Posterior vena cava (tissue), 2 donors: Measurements from ENCODE around the gene LRP10. TPM values are rescaled to one million over a fixed set of nuclear protein-coding genes. Genes with fewer than 3 reads are reported as not detected.
"Not testable (repeated sequence)": the region's sequence is repeated elsewhere in the genome, so short reads cannot be mapped to it uniquely, and the experiment has no call there.

Source experiments
- DNase-seq: peaks from one replicate; pipeline ENCODE4 v3.0.0-alpha.2; 2020; ENCODE audit warnings: low spot score
- intact Hi-C, 2 donors: fragments of 100-400 bp; cut with DNase I; formaldehyde crosslinking; loops; one replicate each; pipeline versions ENCODE4 v1.14.1 to v1.14.2; 2022 to 2023
- total RNA-seq, 2 donors: library from RNA; stranded (reverse); fragmentation: NEBNext Ultra II Directional; extraction: Animal tissue kit (Norgen Biotek cat#: 25700); gene quantifications; one replicate each; pipeline ENCODE4 v1.2.1, GENCODE V29; 2021
- donor health status: DM: yes; HTN: yes; CAD: no.
- donor health status: DM: yes; HTN: yes; CAD: no.

The LRP10 gene
- total RNA-seq, 2 donors from 2014 or later, result 129 to 139 TPM

DNA sequence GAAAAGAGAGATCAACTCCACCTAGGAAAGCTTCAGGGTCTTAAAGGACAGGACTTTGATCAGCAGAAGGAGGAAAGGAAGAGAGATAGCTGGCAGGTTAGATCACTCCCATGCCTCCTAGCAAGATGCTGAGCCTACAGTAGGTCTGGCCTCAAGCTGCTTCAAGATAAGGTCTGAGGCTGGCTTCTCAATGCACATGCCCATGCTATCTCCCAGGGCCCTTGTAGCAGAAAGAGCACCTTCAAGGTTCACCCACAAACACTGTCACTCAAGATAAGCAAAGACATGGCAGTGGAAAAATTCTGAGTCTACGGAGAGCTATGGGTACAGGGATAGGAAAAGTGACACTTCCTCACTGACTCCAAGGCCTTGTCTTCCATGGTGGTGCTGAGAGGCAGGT, 25.8 kb downstream of the LRP10 start:
- intact Hi-C loops, result no loop called here

DNA sequence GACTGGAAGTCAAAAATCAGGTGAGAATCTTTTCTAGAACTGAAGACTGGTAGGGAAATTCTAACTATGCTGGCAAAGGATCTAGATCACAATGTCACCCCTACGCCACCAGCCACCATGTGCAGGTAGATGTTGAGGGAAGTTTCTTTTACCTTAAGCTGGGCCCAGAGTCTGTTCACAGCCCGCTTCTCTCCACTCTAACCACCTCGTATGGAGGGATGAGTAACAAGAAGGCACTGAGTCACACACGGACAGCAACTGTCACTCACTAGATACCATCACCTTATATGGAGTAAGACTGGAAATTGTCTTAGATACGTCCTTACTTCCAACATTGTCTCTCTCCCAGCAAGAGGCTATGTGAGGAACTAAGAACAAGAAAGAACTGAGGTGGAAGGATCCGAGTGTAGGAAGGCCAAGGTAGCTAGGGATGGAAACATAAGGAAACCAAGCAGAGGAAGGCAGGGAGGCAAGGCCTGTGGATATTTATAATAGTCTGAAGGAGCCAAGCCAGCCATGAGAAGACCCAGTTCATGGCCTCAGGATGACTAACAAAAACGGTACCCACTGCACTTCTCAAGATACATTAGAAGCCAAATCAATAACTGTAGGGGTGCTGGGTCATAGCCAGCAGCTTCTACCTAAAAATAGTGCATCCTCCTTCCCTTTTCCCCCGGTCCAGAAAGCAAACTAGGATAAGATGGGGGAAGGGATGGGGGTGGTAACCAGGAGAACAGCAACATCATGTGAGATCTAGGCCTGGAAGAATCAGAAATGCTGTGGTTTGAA, 27.0 kb downstream of the LRP10 start:
- intact Hi-C loops, result no loop called here
- no peak for DNase-seq

More for the DNA sequence above, 25.8 kb downstream of the LRP10 start:
- DNase-seq, result no peak

DNA sequence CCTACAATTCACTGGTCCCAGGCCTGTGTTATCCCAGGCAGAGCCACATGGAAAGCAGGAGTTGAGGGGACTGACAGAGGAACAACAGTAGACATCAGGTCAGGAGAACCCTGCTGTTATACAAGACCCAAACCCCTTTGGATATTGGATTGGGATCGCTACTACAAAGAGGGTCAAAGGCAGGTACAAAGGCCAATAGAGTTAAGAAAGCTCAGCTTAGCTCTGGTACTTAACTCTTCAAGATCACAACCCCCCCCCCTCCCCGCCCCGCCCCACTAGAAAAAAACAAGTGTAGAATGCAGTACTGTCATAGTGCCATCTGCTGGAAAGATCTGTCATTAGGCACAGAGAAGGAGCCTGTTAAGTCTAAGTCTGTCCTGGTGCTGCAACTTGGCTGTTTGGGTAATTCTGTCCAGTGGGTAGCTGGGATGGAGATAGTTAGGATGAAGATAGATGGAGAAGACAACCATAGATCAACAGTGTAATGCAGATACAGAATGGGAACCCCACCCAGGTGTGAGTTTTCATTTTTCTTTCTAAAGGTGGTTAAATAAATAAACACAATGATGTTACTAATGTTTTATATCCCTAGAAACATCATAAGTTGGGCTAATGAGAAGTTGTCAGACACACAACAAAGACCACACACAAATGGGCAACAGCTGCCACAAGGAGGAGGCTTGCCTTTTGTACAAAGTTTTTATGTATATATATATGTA, 28.7 kb downstream of the LRP10 start:
- DNase-seq, result no peak
- intact Hi-C loops, result no loop called here

DNA sequence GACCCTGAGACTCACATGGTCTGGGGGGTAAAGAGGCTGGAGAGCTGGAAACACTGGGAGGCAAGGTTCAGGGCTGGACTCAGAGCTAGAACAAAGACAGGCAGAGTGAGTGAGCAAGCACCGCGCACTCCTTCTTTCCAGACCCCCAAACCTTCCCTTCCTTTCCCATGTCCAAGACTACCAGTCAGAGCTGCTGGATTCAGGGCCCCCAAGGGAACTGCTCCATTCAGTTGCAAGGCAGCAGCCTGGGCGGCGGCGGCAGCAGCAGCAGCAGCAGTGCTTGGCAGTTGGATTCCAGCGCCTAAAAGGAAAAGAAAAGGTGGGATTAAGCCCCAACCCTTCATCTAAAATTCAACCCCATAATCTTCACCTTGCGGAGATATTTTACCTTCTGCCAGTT, 30.3 kb downstream of the LRP10 start:
- no peak for DNase-seq
- intact Hi-C loops, result no loop called here

DNA sequence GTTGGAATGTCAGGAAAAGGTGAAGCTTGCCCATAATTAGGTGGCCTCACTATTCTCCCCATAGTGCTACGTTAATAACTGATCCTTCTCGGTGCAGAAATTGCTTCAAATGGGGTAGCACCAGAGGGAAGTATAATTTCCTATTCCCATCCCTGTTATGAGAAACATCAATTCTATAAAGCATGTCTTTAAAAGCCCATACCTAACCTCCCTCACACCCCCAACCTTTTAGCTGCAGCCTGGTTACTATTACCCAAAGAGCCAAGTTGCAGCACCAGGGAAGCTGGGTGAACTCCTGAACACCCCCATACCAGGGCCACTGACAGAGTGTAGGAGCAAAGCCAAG, 32.2 kb downstream of the LRP10 start:
- no peak for DNase-seq
- intact Hi-C loops, result no loop called here

DNA sequence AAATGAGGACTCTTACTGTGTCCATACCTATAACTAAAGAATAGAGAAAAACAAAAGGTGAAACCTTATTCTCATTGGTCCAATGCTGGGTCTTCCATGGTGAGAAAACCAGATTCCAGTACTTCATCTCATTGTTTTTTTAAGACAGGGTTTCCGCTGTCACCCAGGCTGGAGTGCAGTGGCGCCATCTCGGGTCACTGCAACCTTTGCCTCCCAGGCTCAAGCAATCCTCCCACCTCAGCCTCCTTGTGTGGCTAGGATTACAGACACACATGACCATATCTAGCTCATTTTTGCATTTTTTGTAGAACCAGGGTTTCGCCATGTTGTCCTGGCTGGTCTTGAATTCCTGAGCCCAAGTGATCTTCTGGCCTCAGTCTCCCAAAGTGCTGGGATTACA, 34.1 kb downstream of the LRP10 start:
- intact Hi-C loops, result no loop called here
- no peak for DNase-seq

DNA sequence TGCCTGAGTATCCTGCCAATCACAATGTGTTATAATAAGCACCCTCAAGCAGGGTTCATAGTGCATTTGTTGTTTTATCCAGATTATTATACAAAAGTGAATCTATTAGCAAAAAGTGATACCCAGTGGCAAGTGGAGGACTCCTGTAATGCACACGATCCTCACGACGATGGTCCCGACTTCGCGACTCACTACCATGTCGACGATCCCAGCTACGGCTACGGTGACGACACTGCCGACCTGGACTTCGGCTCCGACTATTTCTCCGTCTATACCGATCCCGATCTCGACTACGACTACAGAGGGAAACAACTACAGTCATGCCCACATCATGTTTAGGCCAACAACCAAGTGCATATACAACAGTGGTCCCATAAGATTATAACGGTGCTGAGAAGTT, 34.5 kb downstream of the LRP10 start:
- intact Hi-C loops, result no loop called here
- DNase-seq, result no peak

DNA sequence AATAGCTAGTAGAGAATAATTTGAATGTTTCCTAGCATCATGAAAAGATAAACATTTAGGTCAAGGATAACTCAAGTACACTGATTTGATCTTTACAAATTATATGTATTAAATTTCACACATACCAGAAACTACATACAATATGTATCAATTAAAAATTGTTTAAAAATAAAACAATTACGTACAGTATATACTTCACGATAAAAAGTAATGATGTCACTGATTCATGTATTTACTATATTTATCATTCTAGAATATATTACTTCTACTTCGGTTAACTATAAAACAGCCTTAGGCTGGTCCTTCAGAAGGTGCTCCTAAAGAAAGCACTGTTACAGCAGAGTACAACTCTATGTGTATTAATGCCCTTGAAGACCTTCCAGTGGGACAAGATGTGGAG, 35.9 kb downstream of the LRP10 start:
- DNase-seq, result no peak
- intact Hi-C loops, result no loop called here

DNA sequence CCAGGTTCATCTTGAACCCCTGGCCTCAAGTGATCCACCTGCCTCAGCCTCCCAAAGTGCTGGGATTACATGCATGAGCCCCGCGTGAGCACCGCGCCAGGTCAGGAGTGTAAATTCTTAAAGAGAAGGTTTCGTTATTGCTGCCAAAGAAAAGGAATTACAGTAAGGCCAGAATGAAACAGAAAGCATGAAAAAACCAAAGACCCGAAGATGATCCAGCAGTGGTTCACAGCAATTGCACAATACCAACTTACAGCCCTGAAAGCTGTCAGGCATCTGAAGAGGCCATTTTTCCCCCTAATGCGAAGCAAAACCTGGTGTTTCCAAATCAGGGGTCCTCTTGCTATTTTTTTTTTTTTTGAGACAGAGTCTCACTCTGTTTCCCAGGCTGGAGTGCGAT, 37.1 kb downstream of the LRP10 start:
- intact Hi-C loops, result no loop called here
- no peak for DNase-seq

DNA sequence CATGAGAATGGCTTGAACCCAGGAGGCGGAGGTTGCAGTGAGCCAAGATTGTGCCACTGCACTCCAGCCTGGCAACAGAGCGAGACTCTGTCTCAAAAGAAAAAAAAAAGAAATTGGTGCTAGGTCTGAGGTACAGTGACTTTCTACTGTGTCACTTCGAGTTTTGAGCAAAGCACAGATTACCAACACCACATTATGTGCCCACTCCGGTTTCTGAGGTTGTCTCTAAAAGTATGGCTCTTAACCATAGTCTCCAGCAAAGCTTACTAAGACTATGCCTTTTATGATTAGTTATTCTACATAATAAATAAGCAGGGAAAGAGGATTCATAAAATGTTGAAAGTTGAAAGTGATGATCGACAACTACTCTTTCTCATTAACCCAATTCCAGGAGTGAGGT, 39.4 kb downstream of the LRP10 start:
- DNase-seq, result no peak
- intact Hi-C loops, result no loop called here

DNA sequence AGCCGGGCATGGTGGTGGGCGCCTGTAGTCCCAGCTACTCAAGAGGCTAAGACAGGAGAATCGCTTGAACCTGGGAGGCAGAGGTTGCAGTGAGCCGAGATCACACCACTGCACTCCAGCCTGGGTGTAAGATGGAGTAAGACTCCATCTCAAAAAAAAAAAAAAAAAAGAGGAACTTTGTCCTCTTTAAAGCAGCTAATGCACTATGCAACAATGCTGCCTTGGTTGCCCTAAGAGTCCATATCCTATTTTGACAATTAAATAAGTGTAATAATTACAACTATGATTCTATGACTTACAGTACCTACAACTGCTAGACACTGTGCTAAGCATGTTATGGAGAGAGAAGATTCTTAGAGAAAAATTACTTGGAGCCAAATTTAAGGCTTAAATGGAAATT, 43.3 kb downstream of the LRP10 start:
- intact Hi-C loops, DNase-seq: not testable (repeated sequence)

DNA sequence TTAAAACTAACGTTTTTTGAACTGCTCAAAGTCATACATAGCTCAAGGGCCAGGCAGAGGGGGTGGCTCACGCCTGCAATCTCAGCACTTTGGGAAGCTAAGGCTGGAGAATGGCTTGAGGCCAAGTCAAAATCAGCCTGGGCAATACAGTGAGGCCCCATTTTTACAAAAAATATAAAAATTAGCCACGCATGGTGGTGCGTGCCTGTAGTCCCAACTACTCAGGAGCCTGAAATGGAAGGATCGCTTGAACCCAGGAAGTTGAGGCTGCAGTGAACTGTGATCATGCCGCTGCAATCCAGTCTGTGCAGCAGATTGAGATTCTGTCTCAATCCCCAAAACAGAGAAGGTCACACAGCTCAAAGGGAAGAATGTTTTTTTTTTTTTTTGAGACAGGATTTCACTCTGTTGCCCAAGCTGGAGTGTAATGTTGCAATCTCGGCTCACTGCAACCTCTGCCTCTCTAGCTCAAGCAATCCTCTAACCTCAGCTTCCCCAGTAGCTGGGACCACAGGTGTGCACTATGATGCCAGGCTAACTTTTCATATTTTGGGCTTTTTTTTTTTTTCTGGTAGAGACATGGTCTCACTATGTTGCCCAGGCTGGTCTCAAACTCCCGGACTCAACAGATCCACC, 44.5 kb downstream of the LRP10 start:
- intact Hi-C loops, result no loop called here
- DNase-seq, result no peak

DNA sequence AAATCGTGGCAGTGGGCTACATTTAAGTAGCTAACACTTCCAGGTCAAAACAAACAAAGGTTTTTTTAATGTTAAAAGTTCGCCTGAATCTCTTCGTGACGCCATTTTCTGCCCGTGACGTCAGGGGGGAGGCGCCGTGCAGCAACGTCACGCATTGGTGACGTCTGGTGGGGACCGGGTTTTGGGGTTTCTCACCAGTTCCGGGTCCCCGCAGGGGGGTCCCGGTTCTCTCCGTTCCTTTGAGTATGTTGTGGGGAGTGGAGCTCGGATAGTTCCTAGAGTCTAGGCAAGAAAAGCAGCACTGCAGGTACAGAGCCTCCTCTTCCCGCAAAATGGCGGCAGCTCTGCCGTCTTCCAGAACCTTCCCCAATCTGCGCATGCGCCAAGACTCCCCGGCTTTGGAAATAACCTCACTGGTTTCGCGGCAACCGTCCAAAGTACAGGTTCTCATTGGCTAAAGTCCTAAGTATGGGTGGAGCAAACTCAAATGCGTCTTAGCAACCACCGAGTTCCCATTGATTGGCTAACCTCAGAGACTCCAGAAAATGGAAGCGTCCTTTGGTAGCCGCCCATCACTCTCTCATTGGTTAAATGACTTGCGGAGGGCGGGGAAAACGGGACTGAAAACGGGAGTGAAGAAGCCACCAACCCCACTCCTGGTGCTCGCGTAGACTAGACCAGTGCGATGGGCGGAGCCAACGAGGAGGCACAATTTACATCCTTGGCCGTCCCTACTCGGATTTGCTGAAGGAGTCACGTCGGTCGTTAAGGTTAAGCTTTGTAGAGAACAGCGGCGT, 47.5 kb downstream of the LRP10 start, which contains the start of gene RBM23:
RBM23 (minus strand) TSS at position 346 of the 797 bp plus-strand sequence.
- intact Hi-C loops, result no loop called here

DNA sequence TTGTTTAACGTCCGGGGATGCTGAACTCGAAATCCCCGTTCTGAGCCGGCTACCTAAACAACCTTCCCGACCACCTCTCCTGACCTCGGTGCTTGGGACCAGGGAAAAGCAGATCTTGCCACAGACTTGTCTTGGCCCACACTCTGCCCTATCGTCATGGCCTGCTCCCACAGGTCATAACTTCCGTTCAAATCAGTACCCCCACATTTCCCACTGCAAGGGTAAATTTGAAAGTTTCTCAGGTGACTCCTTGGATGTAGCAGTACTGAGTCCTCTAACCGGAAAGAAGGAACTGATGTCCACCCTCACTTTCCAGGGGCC, 48.0 kb downstream of the LRP10 start:
- DNase-seq, result no peak
- intact Hi-C loops, result no loop called here

More for the DNA sequence above, 47.5 kb downstream of the LRP10 start, which contains the start of gene RBM23:
- peak; percentile 100 for DNase-seq

DNA sequence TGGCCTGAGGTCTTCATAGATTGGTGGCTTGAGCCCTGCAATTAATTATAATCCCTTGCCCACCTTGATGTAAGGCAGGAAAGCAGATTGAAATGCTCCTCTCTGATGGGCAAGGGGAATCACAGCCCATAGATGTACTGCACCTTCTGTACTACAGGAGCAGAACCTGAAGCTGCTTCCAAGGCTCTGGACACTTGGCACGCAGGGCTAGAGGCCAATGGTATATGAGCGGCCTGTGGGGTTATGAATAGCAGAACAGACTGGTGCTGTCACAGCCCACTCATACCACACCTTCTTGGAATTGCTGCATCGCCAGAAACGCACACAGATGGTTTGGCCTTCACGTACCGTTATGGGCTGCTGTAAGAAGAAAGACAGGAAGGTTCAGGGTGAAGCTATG, 49.2 kb downstream of the LRP10 start:
- DNase-seq, result no peak
- intact Hi-C loops, result no loop called here

DNA sequence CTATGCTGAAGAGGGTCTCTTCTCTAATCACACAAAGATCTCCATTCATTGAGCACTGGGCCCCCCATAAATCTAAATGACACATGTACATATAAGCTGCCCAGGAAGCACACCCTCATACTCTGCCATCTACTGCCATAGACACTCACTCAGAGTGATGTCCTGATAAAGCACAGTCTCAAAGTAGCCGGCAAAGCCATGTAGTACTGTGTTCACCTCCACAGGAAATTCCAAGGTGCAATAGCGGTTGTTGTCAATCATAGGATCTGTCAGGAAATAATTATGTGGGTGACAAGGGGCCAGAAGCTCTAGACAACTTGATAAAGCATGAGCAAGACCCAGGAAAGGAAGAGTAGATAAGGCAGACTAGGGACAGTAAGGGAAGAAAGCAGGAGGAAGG, 50.8 kb downstream of the LRP10 start:
- DNase-seq, result no peak
- intact Hi-C loops, result no loop called here

DNA sequence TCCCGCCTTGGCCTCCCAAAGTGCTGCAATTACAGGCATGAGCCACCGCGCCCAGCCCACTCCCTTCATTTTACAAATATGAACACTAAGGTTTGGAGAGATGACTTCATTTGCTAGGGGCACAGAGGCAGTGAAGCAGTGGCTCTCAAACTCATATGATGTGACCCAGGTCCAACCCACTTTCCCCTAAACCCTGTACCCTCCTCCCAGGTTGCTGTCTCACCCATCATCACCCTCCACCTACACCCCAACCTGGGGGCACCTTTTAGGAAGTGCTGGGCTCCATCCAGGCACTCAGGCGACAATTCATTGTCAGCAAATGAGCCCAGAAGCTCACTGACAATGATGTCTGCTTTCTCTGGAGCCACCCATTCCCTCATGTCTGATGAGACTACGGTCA, 52.2 kb downstream of the LRP10 start:
- DNase-seq, result no peak
- intact Hi-C loops, result no loop called here

DNA sequence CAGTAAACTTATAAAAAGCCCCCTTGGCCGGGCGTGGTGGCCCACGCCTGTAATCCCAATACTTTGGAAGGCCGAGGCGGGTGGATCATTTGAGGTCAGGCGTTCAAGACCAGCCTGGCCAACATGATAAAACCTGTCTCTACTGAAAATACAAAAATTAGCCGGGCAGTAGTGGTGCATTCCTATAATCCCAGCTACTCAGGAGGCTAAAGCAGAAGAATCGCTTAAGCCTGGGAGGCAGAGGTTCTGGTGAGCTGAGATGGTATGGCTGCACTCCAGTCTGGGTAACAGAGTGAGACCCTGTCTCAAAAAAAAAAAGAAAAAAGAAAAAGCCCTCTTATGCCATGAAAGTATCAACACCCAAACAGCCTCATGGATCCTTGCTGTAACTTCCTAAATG, 54.0 kb downstream of the LRP10 start:
- no peak for DNase-seq
- intact Hi-C loops, result no loop called here

DNA sequence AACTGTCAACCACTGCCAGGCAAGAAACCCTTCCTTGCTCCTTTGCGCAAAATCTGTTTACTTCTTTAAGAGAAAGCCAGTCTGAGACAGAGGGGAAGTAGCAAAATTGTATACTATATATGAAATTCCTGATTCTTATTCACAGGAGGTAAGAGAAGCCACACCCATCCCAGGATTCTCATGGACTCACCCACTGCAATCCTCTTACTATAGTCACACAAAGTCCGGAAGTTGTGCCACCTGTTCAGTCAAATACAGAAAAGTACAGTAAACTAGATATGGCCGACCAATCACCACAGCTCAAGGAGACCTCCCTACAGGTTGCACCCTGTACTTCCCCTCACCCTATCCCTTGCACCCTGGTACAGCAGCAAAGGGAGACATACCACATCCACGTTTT, 54.8 kb downstream of the LRP10 start:
- DNase-seq, result no peak
- intact Hi-C loops, result no loop called here
